H1 (cell line): ENCODE data around the gene DFFA. TPM values are rescaled to one million over a fixed set of nuclear protein-coding genes. Genes with fewer than 3 reads are reported as not detected.

Experiments
- BACH1 ChIP-seq: IDR thresholded peaks from 2 replicates; pipeline ENCODE4 v1.6.1; 2012; ENCODE audit warnings: low read length, improper control_type of control experiment
- CBX5 ChIP-seq: fragments of 300-800, 300-1000 bp; sonication (generic); IDR thresholded peaks from 2 replicates; pipeline ENCODE4 v1.7.1; 2016; ENCODE audit warnings: antibody characterized with exemption, low read length, low read depth
- CREB1 ChIP-seq: IDR thresholded peaks from 2 replicates; pipeline ENCODE4 v1.6.1; 2012; ENCODE audit warnings: inconsistent platforms
- MAFK ChIP-seq: IDR thresholded peaks from 2 replicates; pipeline ENCODE4 v1.6.1; 2012; ENCODE audit warnings: low read depth, mild to moderate bottlenecking, improper control_type of control experiment, low read length
- POU5F1 ChIP-seq: IDR thresholded peaks from 2 replicates; pipeline ENCODE4 v1.6.1; 2011; ENCODE audit warnings: low read depth, mild to moderate bottlenecking, low read length, moderate library complexity
- TAF7 ChIP-seq: optimal IDR thresholded peaks from 2 replicates; pipeline ENCODE3; 2011; ENCODE audit warnings: low read depth, mild to moderate bottlenecking, inconsistent platforms, low read length, moderate library complexity, borderline replicate concordance
- TEAD4 ChIP-seq: IDR thresholded peaks from 2 replicates; pipeline ENCODE4 v1.6.1; 2012; ENCODE audit warnings: low read depth, low read length, inconsistent platforms, mixed read lengths
- polyA plus RNA-seq, 7 experiments: library from polyadenylated mRNA; depleted of rRNA in 3 of 7; stranded (reverse) in 5 of 7; unstranded in 2 of 7; fragments of >200 nt in 5 of 7; fragments of 200-250 nt in 2 of 7; gene quantifications; 1 replicate in 5 of 7; 2 replicates in 1 of 7; 4 replicates in 1 of 7; pipeline versions ENCODE4 v1.2.1 to v1.2.3, GENCODE V29; 2011 to 2013; ENCODE audit warnings: missing spikeins in 2 of 7, mixed read lengths in 2 of 7
- total RNA-seq: library from RNA; stranded (reverse); fragmentation: NEBNext Ultra II Directional; extraction: Animal tissue kit (Norgen Biotek cat#: 25700); gene quantifications from 2 replicates; pipeline ENCODE4 v1.2.1, GENCODE V29; 2021

The DFFA gene
- total and polyA plus RNA-seq, 2 of the 8 experiments (the other 6 are each of a cell fraction or from before 2014, with no cell fraction given): 34.3 to 79.9 TPM

DNA sequence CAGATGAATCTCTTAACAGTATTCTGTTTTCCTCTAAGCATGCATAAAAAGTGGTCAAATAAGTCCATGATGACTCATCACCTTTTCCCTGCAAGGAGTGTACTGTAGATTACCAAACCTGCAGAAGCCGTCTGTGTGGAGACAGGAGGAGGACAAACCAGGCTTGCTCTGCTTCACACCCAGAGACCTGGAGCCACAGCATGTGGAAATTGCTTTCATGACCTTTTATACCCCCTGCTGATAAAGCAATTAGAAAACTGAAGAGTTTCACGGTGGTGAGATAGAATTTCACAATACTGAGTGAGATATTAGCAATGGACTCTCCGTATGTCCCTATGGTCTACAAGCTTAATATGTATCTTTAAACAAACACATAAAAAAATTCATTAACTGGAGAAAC lies 13.1 kb downstream of the DFFA start (continued):
- TF ChIP-seq TAF7 (no peak), MAFK (no peak), CREB1 (no peak), CBX5 (no peak), POU5F1 (no peak), BACH1 (no peak), TEAD4 (no peak)
